ENCODE results near the gene CUL5.

The CUL5 gene

GRCh38 chr11:108008656-108009496 lies at the start of gene CUL5:
CUL5 (plus strand) TSS chr11:108008898; CDS start chr11:108009349, 451 bp downstream.
- peak; percentile 97 for DNase-seq

GRCh38 chr11:107961480-107961879 lies 47.2 kb upstream of the CUL5 start:
- no peak for DNase-seq

- no peak for DNase-seq
Measured at GRCh38 chr11:107962181-107962580, 46.5 kb upstream of the CUL5 start.

GRCh38 chr11:107963091-107963490 lies 45.6 kb upstream of the CUL5 start:
- DNase-seq = no peak

- DNase-seq = no peak
Measured at GRCh38 chr11:107969219-107969618, 39.5 kb upstream of the CUL5 start.

- no peak for DNase-seq
Measured at GRCh38 chr11:107970049-107970448, 38.6 kb upstream of the CUL5 start.

- DNase-seq = no peak
Measured at GRCh38 chr11:107973641-107974040, 35.1 kb upstream of the CUL5 start.

- DNase-seq = no peak
Measured at GRCh38 chr11:107988397-107989158, 20.1 kb upstream of the CUL5 start.

- DNase-seq = no peak
Measured at GRCh38 chr11:107991868-107992414, 16.8 kb upstream of the CUL5 start.

- no peak for DNase-seq
Measured at GRCh38 chr11:107996006-107996776, 12.5 kb upstream of the CUL5 start.

GRCh38 chr11:107998761-107999160 lies 9.9 kb upstream of the CUL5 start:
- DNase-seq = no peak

GRCh38 chr11:107999759-108000455 lies 8.8 kb upstream of the CUL5 start:
- DNase-seq = peak; percentile 5

GRCh38 chr11:108002476-108002875 lies 6.2 kb upstream of the CUL5 start:
- DNase-seq = no peak

GRCh38 chr11:108003623-108004022 lies 5.1 kb upstream of the CUL5 start:
- DNase-seq = no peak

- DNase-seq = no peak
Measured at GRCh38 chr11:108007819-108008218, 879 bp upstream of the CUL5 start.

GRCh38 chr11:108009497-108010370 lies 1.0 kb downstream of the CUL5 start:
- DNase-seq = no peak

- DNase-seq = no peak
Measured at GRCh38 chr11:108012139-108012725, 3.5 kb downstream of the CUL5 start.

GRCh38 chr11:108016647-108017046 lies 7.9 kb downstream of the CUL5 start:
- DNase-seq = no peak

- no peak for DNase-seq
Measured at GRCh38 chr11:108018708-108019107, 10.0 kb downstream of the CUL5 start.

- DNase-seq = no peak
Measured at GRCh38 chr11:108019870-108020540, 11.3 kb downstream of the CUL5 start.
